Ectodermal cell (in vitro differentiated cells): ENCODE results near the gene DPH5.
"Not testable (repeated sequence)": the region's sequence is repeated elsewhere in the genome, so short reads cannot be mapped to it uniquely, and the experiment has no call there.

Source experiments
- H3K27ac ChIP-seq: 2 replicates; pipeline ENCODE4 v1.7.0; 2013; ENCODE audit warnings: mild to moderate bottlenecking, low read depth, low read length; ENCODE audit not compliant: insufficient read depth, poor library complexity, severe bottlenecking
- H3K27me3 ChIP-seq: 2 replicates; pipeline ENCODE4 v1.7.0; 2013; ENCODE audit warnings: mild to moderate bottlenecking, low read length; ENCODE audit not compliant: insufficient read depth, control insufficient read depth, poor library complexity, severe bottlenecking
- H3K36me3 ChIP-seq: one replicate; pipeline ENCODE4 v1.7.0; 2013; ENCODE audit warnings: low read length; ENCODE audit not compliant: control insufficient read depth, insufficient read depth
- H3K4me1 ChIP-seq: one replicate; pipeline ENCODE4 v1.7.0; 2013; ENCODE audit warnings: low read length; ENCODE audit not compliant: control insufficient read depth, insufficient read depth
- H3K4me3 ChIP-seq: 2 replicates; pipeline ENCODE4 v1.7.0; 2013; ENCODE audit warnings: low read depth, low read length, control low read depth; ENCODE audit not compliant: insufficient read depth
- H3K9me3 ChIP-seq: 2 replicates; pipeline ENCODE4 v1.7.0; 2013; ENCODE audit warnings: mild to moderate bottlenecking, low read length, moderate library complexity; ENCODE audit not compliant: control insufficient read depth
- WGBS, 2 experiments: methylation state at CpG; one replicate each; pipeline ENCODE4 v1.1.7; 2013; ENCODE audit warnings: missing lambda C conversion rate in 2 of 2; 5-methylcytosine and 5-hydroxymethylcytosine counted together

The DPH5 gene

GRCh38 chr1:100968621-100969020 lies 57.0 kb downstream of the DPH5 start:
- no peaks in the 10 kb centered on the region for H3K9me3 ChIP-seq
- no peaks in the 10 kb centered on the region for H3K4me1 ChIP-seq
- H3K4me3 ChIP-seq, result no peak overlapping the region
- no peaks in the 10 kb centered on the region for H3K27me3 ChIP-seq
- H3K36me3 ChIP-seq, result peaks cover 13% of the 10 kb centered on the region
- 100% methylated on average over 1 of the region's 1 CpG for WGBS, 2 experiments
- no peak overlapping the region for H3K27ac ChIP-seq

GRCh38 chr1:100960098-100960497 lies 65.5 kb downstream of the DPH5 start:
- Histone ChIP-seq H3K36me3 (peaks cover 2% of the 10 kb centered on the region), H3K4me3 (no peak overlapping the region)
- WGBS, 2 experiments, result 87 to 100% methylated on average over 1 of the region's 1 CpG

GRCh38 chr1:100959502-100960060 lies 66.0 kb downstream of the DPH5 start:
- Histone ChIP-seq H3K4me3 (no peak overlapping the region), H3K9me3 (no peaks in the 10 kb centered on the region), H3K27ac (no peak overlapping the region), H3K36me3 (peaks cover 2% of the 10 kb centered on the region), H3K4me1 (peaks cover 4% of the 10 kb centered on the region), H3K27me3 (no peaks in the 10 kb centered on the region)
- WGBS, 2 experiments, result 94 to 95% methylated on average over 5 of the region's 5 CpGs

More at GRCh38 chr1:100960098-100960497, 65.5 kb downstream of the DPH5 start:
- Histone ChIP-seq H3K27ac (no peak overlapping the region), H3K27me3 (no peaks in the 10 kb centered on the region), H3K9me3 (no peaks in the 10 kb centered on the region), H3K4me1 (peaks cover 4% of the 10 kb centered on the region)

GRCh38 chr1:100955322-100955721 lies 70.3 kb downstream of the DPH5 start:
- H3K4me3 ChIP-seq, result no peak overlapping the region
- H3K4me1 ChIP-seq, result peaks cover 4% of the 10 kb centered on the region
- no peaks in the 10 kb centered on the region for H3K27me3 ChIP-seq
- WGBS, 2 experiments, result 70% methylated on average over 1 of the region's 1 CpG; no CpG with 5 or more reads in 1 of the 2 experiments
- no peaks in the 10 kb centered on the region for H3K36me3 ChIP-seq
- no peak overlapping the region for H3K27ac ChIP-seq
- H3K9me3 ChIP-seq, result no peaks in the 10 kb centered on the region

- Histone ChIP-seq H3K36me3 (no peaks in the 10 kb centered on the region), H3K4me1 (peaks cover 10% of the 10 kb centered on the region), H3K27me3 (no peaks in the 10 kb centered on the region), H3K27ac (no peak overlapping the region), H3K4me3 (no peak overlapping the region), H3K9me3 (no peaks in the 10 kb centered on the region)
- WGBS, 2 experiments, result 100% methylated on average over 1 of the region's 2 CpGs
These were observed 71.4 kb downstream of the DPH5 start for GRCh38 chr1:100953960-100954730.

- not testable (repeated sequence) for H3K4me3 ChIP-seq, H3K9me3 ChIP-seq, H3K36me3 ChIP-seq, H3K27ac ChIP-seq, H3K27me3 ChIP-seq
- H3K4me1 ChIP-seq, result peaks cover 10% of the 10 kb centered on the region
- 75 to 94% methylated on average over 1 of the region's 1 CpG for WGBS, 2 experiments
These were observed 72.6 kb downstream of the DPH5 start for GRCh38 chr1:100952970-100953369.

- H3K9me3 ChIP-seq, result no peaks in the 10 kb centered on the region
- H3K4me1 ChIP-seq, result peaks cover 10% of the 10 kb centered on the region
- 92 to 94% methylated on average over 4 of the region's 4 CpGs for WGBS, 2 experiments
- H3K4me3 ChIP-seq, result no peak overlapping the region
- no peaks in the 10 kb centered on the region for H3K36me3 ChIP-seq
- H3K27ac ChIP-seq, result no peak overlapping the region
- H3K27me3 ChIP-seq, result no peaks in the 10 kb centered on the region
These were observed 73.4 kb downstream of the DPH5 start for GRCh38 chr1:100952104-100952745.

GRCh38 chr1:100950781-100951180 lies 74.8 kb downstream of the DPH5 start:
- H3K27ac ChIP-seq, result no peak overlapping the region
- H3K4me1 ChIP-seq, result peaks cover 9% of the 10 kb centered on the region
- no peaks in the 10 kb centered on the region for H3K9me3 ChIP-seq
- WGBS, 2 experiments, result 37 to 45% methylated on average over 4 of the region's 4 CpGs
- H3K27me3 ChIP-seq, result no peaks in the 10 kb centered on the region
- no peaks in the 10 kb centered on the region for H3K36me3 ChIP-seq
- no peak overlapping the region for H3K4me3 ChIP-seq

- Histone ChIP-seq H3K4me3 (no peak overlapping the region), H3K36me3 (no peaks in the 10 kb centered on the region), H3K27me3 (no peaks in the 10 kb centered on the region), H3K27ac (no peak overlapping the region), H3K4me1 (peaks cover 6% of the 10 kb centered on the region), H3K9me3 (no peaks in the 10 kb centered on the region)
These were observed 75.2 kb downstream of the DPH5 start for GRCh38 chr1:100950337-100950736.

- H3K4me1 ChIP-seq, H3K27ac ChIP-seq, H3K4me3 ChIP-seq, H3K36me3 ChIP-seq, H3K27me3 ChIP-seq, H3K9me3 ChIP-seq: not testable (repeated sequence)
- WGBS, 2 experiments, result 53 to 55% methylated on average over 9 of the region's 9 CpGs
These were observed 75.9 kb downstream of the DPH5 start for GRCh38 chr1:100949515-100950158.
